ENCODE results near the gene MRPL44. TPM values are rescaled to one million over a fixed set of nuclear protein-coding genes. Genes with fewer than 3 reads are reported as not detected.

MRPL44 gene
- total and polyA plus RNA-seq, 2 experiments from 2014 or later: 24.1 to 34.9 TPM

DNA sequence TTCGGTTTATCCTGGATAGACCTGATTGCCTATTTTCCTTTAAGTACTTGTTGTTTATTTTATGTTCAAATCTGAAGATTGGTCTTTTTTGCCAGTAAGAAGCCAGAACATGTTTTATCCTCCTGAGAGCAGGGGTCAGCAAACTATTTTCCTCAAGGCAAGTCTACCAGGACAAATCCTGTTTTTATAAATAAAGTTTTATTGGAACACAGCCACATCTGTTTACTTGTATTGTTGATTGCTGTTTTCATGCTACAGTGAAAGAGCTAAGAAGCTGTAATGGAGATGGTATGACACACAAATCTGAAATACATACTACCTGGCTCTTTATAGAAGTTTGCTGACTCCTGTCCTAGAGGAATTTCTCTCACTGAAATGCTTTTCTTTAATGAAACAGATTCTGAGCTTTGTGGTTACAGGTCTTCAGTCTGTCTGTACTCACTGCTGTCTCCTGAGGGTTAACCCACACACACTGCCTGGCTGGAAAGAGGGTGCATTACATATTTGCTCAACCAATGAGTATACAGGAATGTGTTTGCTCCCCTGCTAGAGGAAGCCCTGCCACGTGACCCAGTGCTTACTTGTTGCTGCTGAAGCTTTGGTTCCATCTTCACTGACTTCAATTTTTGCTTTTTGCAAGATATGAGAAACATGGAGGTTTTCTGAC lies 22.6 kb downstream of the MRPL44 start:
- H3K4me2 ChIP-seq (ENCODE audit: unreplicated experiment): no peak overlapping the region
- H3K79me2 ChIP-seq (ENCODE audit: insufficient read depth): no peaks in the 10 kb centered on the region
- H3K4me1 ChIP-seq (ENCODE audit: insufficient read depth): peaks cover 16% of the 10 kb centered on the region
- 93 to 97% methylated on average over 2 of the region's 2 CpGs for WGBS, 2 experiments (ENCODE audit: low coverage in 1 of 2, low lambda C conversion rate in 2 of 2, missing lambda C conversion rate in 2 of 2)
- DNase-seq: no peak
- H3K9ac ChIP-seq: no peak overlapping the region
- no peaks in the 10 kb centered on the region for H3K9me2 ChIP-seq (ENCODE audit: insufficient read depth)
- H3K4me3 ChIP-seq: no peak overlapping the region
- H3K36me3 ChIP-seq (ENCODE audit: low read depth): peaks cover 98% of the 10 kb centered on the region
- no peaks in the 10 kb centered on the region for H3K27me3 ChIP-seq (replicated peaks; ENCODE audit: insufficient read depth)
- H3F3A ChIP-seq (ENCODE audit: insufficient read depth): peaks cover 100% of the 10 kb centered on the region
- in situ Hi-C loops (cut with MboI): no loop called here
- TF ChIP-seq EZH2 (IDR thresholded peaks at IDR 0.05; ENCODE audit: insufficient read depth, poor library complexity, severe bottlenecking) (no peak), EZH2phosphoT487 (IDR thresholded peaks at IDR 0.05; ENCODE audit: insufficient read depth, low read depth) (no peak)
- H3K27ac ChIP-seq: peak overlapping the region; percentile 30
- H4K20me1 ChIP-seq (ENCODE audit: insufficient read depth): no peaks in the 10 kb centered on the region
- H2AFZ ChIP-seq: no peak overlapping the region
- no peaks in the 10 kb centered on the region for H3K9me3 ChIP-seq (ENCODE audit: low read depth)

- no peaks in the 10 kb centered on the region for H3K9me2 ChIP-seq (ENCODE audit: insufficient read depth)
- no peaks in the 10 kb centered on the region for H4K20me1 ChIP-seq (ENCODE audit: insufficient read depth)
- H3F3A ChIP-seq (ENCODE audit: insufficient read depth): peaks cover 100% of the 10 kb centered on the region
- H3K27ac ChIP-seq: peak overlapping the region; percentile 30
- H3K9ac ChIP-seq: no peak overlapping the region
- no peaks in the 10 kb centered on the region for H3K79me2 ChIP-seq (ENCODE audit: insufficient read depth)
- no peaks in the 10 kb centered on the region for H3K27me3 ChIP-seq (replicated peaks; ENCODE audit: insufficient read depth)
- H3K4me1 ChIP-seq (ENCODE audit: insufficient read depth): peaks cover 16% of the 10 kb centered on the region
- no peak for DNase-seq
- H3K4me2 ChIP-seq (ENCODE audit: unreplicated experiment): no peak overlapping the region
- no peaks in the 10 kb centered on the region for H3K9me3 ChIP-seq (ENCODE audit: low read depth)
- H3K36me3 ChIP-seq (ENCODE audit: low read depth): peaks cover 98% of the 10 kb centered on the region
- H3K4me3 ChIP-seq: no peak overlapping the region
- WGBS, 2 experiments (ENCODE audit: low coverage in 1 of 2, low lambda C conversion rate in 2 of 2, missing lambda C conversion rate in 2 of 2): 79 to 94% methylated on average over 1 of the region's 1 CpG
- in situ Hi-C loops (cut with MboI): no loop called here
- TF ChIP-seq EZH2 (IDR thresholded peaks at IDR 0.05; ENCODE audit: insufficient read depth, poor library complexity, severe bottlenecking): no peak
- no peak for TF ChIP-seq EZH2phosphoT487 (IDR thresholded peaks at IDR 0.05; ENCODE audit: insufficient read depth, low read depth)
- no peak overlapping the region for H2AFZ ChIP-seq
Observed at GRCh38 chr2:223980397-223980735, 23.1 kb downstream of the MRPL44 start.

DNA sequence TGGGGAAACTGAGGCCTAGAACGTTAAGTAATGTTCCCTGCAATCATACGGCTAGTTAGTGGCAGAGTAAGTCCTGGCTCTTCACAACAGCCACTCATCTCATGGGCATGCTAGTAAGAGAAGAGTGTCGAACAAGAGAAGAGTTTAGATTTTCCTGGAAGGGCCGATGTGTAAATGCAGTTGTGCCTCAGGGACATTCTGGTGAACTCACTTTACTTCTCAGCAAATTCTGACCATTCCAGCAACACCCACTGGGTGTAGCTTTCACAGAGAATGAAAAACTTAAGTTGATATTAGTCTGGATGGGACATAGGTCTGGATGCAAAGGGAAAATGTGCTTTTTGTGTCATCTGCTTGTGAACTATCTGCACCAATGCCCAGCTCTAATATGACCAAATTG lies 23.5 kb downstream of the MRPL44 start:
- 95 to 96% methylated on average over 4 of the region's 4 CpGs for WGBS, 2 experiments (ENCODE audit: low coverage in 1 of 2, low lambda C conversion rate in 2 of 2, missing lambda C conversion rate in 2 of 2)
- no peak overlapping the region for H2AFZ ChIP-seq
- no peaks in the 10 kb centered on the region for H3K9me2 ChIP-seq (ENCODE audit: insufficient read depth)
- H3F3A ChIP-seq (ENCODE audit: insufficient read depth): peaks cover 100% of the 10 kb centered on the region
- peaks cover 16% of the 10 kb centered on the region for H3K4me1 ChIP-seq (ENCODE audit: insufficient read depth)
- H4K20me1 ChIP-seq (ENCODE audit: insufficient read depth): no peaks in the 10 kb centered on the region
- H3K4me2 ChIP-seq (ENCODE audit: unreplicated experiment): no peak overlapping the region
- TF ChIP-seq EZH2phosphoT487 (IDR thresholded peaks at IDR 0.05; ENCODE audit: insufficient read depth, low read depth) (no peak), EZH2 (IDR thresholded peaks at IDR 0.05; ENCODE audit: insufficient read depth, poor library complexity, severe bottlenecking) (no peak)
- no peak overlapping the region for H3K9ac ChIP-seq
- H3K27ac ChIP-seq: peak overlapping the region; percentile 30; the same call in 1 of the 2 replicates
- no peaks in the 10 kb centered on the region for H3K27me3 ChIP-seq (replicated peaks; ENCODE audit: insufficient read depth)
- no peaks in the 10 kb centered on the region for H3K79me2 ChIP-seq (ENCODE audit: insufficient read depth)
- in situ Hi-C loops (cut with MboI): no loop called here
- no peaks in the 10 kb centered on the region for H3K9me3 ChIP-seq (ENCODE audit: low read depth)
- H3K4me3 ChIP-seq: no peak overlapping the region
- no peak for DNase-seq
- peaks cover 98% of the 10 kb centered on the region for H3K36me3 ChIP-seq (ENCODE audit: low read depth)

GRCh38 chr2:223981241-223981640 lies 24.0 kb downstream of the MRPL44 start:
- Histone ChIP-seq H3K79me2 (ENCODE audit: insufficient read depth) (no peaks in the 10 kb centered on the region), H3K27me3 (replicated peaks; ENCODE audit: insufficient read depth) (no peaks in the 10 kb centered on the region), H3K4me1 (ENCODE audit: insufficient read depth) (peaks cover 13% of the 10 kb centered on the region), H3K9me2 (ENCODE audit: insufficient read depth) (no peaks in the 10 kb centered on the region), H3K4me2 (ENCODE audit: unreplicated experiment) (no peak overlapping the region), H3K9ac (no peak overlapping the region), H3K27ac (peak overlapping the region; percentile 30; the same call in 1 of the 2 replicates), H3K4me3 (no peak overlapping the region), H2AFZ (no peak overlapping the region), H3F3A (ENCODE audit: insufficient read depth) (peaks cover 100% of the 10 kb centered on the region), H3K36me3 (ENCODE audit: low read depth) (peaks cover 98% of the 10 kb centered on the region), H4K20me1 (ENCODE audit: insufficient read depth) (no peaks in the 10 kb centered on the region), H3K9me3 (ENCODE audit: low read depth) (no peaks in the 10 kb centered on the region)
- TF ChIP-seq EZH2 (IDR thresholded peaks at IDR 0.05; ENCODE audit: insufficient read depth, poor library complexity, severe bottlenecking) (no peak), EZH2phosphoT487 (IDR thresholded peaks at IDR 0.05; ENCODE audit: insufficient read depth, low read depth) (no peak)
- DNase-seq: no peak
- in situ Hi-C loops (cut with MboI): no loop called here
- WGBS, 2 experiments (ENCODE audit: low coverage in 1 of 2, low lambda C conversion rate in 2 of 2, missing lambda C conversion rate in 2 of 2): 94 to 95% methylated on average over 1 of the region's 1 CpG
